Tibial nerve (tissue), 4 donors: ENCODE measurements around the gene COL25A1.

ENCODE experiments used
- EP300 ChIP-seq, 2 donors: sonication (generic); formaldehyde crosslinking; IDR thresholded peaks; one replicate each; pipeline ENCODE4 v1.6.1; 2017; ENCODE audit warnings: antibody characterized with exemption in 2 of 2, mild to moderate bottlenecking in 1 of 2
- POLR2A ChIP-seq, 2 donors: fragments of 450-650 bp; IDR thresholded peaks; one replicate each; pipeline ENCODE4 v1.6.1; 2017; ENCODE audit warnings: antibody characterized with exemption in 2 of 2, mild to moderate bottlenecking in 2 of 2, moderate library complexity in 2 of 2
- TF ChIP-seq, protein P1 (sequence below), 5 experiments: fragments of 200-600 bp in 3 of 5; fragments of 450-650 bp in 2 of 5; sonication (generic) in 3 of 5; IDR thresholded peaks; one replicate each; pipeline ENCODE4 v1.5.1; 2016 to 2019; ENCODE audit warnings: antibody characterized with exemption in 5 of 5, mild to moderate bottlenecking in 3 of 5, moderate library complexity in 2 of 5

DNA sequence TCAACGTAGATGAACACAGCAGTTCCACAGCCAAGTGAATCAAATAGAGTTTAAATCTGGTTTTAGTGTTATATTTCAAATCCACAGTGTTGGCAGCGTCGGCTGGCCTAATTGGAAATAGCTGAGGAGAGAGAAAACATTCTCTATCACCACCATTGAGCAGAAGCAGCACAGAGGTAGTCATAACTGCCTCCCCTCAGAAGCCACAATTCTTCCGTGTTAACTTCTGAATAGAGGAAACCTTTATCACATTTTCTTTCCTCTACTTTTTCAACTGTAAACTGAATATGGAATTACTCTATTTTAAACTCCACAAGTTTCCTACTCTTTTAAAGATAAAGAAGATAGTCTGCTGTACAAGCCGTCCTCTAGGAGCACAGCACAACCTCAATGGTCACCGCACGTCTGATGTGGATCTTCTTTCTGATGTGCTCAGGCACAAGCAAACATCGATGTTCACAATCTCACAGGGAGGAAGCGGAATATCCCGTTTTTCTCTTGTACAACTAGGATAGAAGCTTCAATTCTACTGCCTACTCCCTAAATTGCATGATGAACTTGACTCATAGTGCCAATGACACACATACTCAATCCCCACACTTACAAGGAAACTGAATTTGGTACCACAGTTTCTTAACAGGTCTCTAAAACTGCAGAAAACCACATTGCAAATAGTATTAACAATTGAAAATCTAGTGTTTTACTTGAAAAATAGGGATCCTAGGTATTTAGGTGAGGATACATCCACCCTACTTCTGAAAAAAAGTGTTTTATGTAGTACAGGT lies 321.8 kb downstream of the COL25A1 start:
- TF ChIP-seq, protein P1, sequence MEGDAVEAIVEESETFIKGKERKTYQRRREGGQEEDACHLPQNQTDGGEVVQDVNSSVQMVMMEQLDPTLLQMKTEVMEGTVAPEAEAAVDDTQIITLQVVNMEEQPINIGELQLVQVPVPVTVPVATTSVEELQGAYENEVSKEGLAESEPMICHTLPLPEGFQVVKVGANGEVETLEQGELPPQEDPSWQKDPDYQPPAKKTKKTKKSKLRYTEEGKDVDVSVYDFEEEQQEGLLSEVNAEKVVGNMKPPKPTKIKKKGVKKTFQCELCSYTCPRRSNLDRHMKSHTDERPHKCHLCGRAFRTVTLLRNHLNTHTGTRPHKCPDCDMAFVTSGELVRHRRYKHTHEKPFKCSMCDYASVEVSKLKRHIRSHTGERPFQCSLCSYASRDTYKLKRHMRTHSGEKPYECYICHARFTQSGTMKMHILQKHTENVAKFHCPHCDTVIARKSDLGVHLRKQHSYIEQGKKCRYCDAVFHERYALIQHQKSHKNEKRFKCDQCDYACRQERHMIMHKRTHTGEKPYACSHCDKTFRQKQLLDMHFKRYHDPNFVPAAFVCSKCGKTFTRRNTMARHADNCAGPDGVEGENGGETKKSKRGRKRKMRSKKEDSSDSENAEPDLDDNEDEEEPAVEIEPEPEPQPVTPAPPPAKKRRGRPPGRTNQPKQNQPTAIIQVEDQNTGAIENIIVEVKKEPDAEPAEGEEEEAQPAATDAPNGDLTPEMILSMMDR (IDR thresholded peaks at IDR 0.05) = no peak
- TF ChIP-seq POLR2A (IDR thresholded peaks at IDR 0.05) (no peak), EP300 (IDR thresholded peaks at IDR 0.05) (no peak)
